Lower leg skin (tissue), 4 donors: ENCODE data around the gene RBM33. TPM values are rescaled to one million over a fixed set of nuclear protein-coding genes. Genes with fewer than 3 reads are reported as not detected.
"Not testable (repeated sequence)": the region's sequence is repeated elsewhere in the genome, so short reads cannot be mapped to it uniquely, and the experiment has no call there.

Source experiments
- DNase-seq, 2 donors: peaks; one replicate each; pipeline ENCODE4 v3.0.0-alpha.2; 2019; ENCODE audit warnings: low spot score in 2 of 2
- H3K4me3 ChIP-seq: fragments of 200-600 bp; sonication (generic); 2 replicates; pipeline ENCODE4 v1.5.1; 2017; ENCODE audit warnings: mild to moderate bottlenecking, low read depth; ENCODE audit not compliant: poor library complexity, severe bottlenecking
- POLR2A ChIP-seq, 2 donors: fragments of 450-650 bp; IDR thresholded peaks; one replicate each; pipeline ENCODE4 v1.6.1; 2016 to 2017; ENCODE audit warnings: antibody characterized with exemption in 2 of 2, mild to moderate bottlenecking in 1 of 2, moderate library complexity in 1 of 2
- WGBS, 2 donors: methylation state at CpG; one replicate each; pipeline ENCODE4 v1.1.5; 2018; 5-methylcytosine and 5-hydroxymethylcytosine counted together
- intact Hi-C: fragments of 100-400 bp; cut with DNase I; formaldehyde crosslinking; loops from one replicate; pipeline ENCODE4 v1.15.0; 2023; ENCODE audit warnings: low total_unique reads
- total RNA-seq, 4 donors: library from RNA; depleted of rRNA; stranded (reverse); fragments of >200 nt; gene quantifications; one replicate each; pipeline ENCODE4 v1.1.0, GENCODE V29; 2016
- TF ChIP-seq, protein P1 (sequence below), 3 donors: fragments of 450-650 bp; IDR thresholded peaks; one replicate each; pipeline ENCODE4 v1.5.1; 2016; ENCODE audit warnings: antibody characterized with exemption in 3 of 3, mild to moderate bottlenecking in 3 of 3, moderate library complexity in 2 of 3

Gene RBM33
- total RNA-seq, 4 donors from 2014 or later, result 35.8 to 83.9 (median 56.7) TPM

GRCh38 chr7:155815332-155816191, 171.1 kb downstream of the RBM33 start:
- no peak for DNase-seq
- no peak for TF ChIP-seq POLR2A (IDR thresholded peaks at IDR 0.05)
- TF ChIP-seq, protein P1, sequence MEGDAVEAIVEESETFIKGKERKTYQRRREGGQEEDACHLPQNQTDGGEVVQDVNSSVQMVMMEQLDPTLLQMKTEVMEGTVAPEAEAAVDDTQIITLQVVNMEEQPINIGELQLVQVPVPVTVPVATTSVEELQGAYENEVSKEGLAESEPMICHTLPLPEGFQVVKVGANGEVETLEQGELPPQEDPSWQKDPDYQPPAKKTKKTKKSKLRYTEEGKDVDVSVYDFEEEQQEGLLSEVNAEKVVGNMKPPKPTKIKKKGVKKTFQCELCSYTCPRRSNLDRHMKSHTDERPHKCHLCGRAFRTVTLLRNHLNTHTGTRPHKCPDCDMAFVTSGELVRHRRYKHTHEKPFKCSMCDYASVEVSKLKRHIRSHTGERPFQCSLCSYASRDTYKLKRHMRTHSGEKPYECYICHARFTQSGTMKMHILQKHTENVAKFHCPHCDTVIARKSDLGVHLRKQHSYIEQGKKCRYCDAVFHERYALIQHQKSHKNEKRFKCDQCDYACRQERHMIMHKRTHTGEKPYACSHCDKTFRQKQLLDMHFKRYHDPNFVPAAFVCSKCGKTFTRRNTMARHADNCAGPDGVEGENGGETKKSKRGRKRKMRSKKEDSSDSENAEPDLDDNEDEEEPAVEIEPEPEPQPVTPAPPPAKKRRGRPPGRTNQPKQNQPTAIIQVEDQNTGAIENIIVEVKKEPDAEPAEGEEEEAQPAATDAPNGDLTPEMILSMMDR (IDR thresholded peaks at IDR 0.05), result no peak
- H3K4me3 ChIP-seq, result no peak overlapping the region
- intact Hi-C loops, result no loop called here
- 24 to 25% methylated on average over 17 to 19 of the region's 20 CpGs for WGBS, 2 donors

- 85 to 93% methylated on average over 8 of the region's 12 CpGs for WGBS, 2 donors
- no peak overlapping the region for H3K4me3 ChIP-seq
- no peak for DNase-seq
- TF ChIP-seq, protein P1 (IDR thresholded peaks at IDR 0.05), result no peak
- TF ChIP-seq POLR2A (IDR thresholded peaks at IDR 0.05), result no peak
- intact Hi-C loops, result no loop called here
These were observed 171.7 kb downstream of the RBM33 start for GRCh38 chr7:155816192-155816508.

- intact Hi-C loops, result no loop called here
These were observed 172.5 kb downstream of the RBM33 start for GRCh38 chr7:155816996-155817395.

GRCh38 chr7:155817515-155817914, 173.1 kb downstream of the RBM33 start:
- intact Hi-C loops, H3K4me3 ChIP-seq, DNase-seq: not testable (repeated sequence)
- WGBS, 2 donors, result 40 to 50% methylated on average over 1 to 2 of the region's 4 CpGs

More at GRCh38 chr7:155816996-155817395, 172.5 kb downstream of the RBM33 start:
- no peak overlapping the region for H3K4me3 ChIP-seq
- TF ChIP-seq POLR2A (IDR thresholded peaks at IDR 0.05), result no peak
- TF ChIP-seq, protein P1 (IDR thresholded peaks at IDR 0.05), result no peak
- 82 to 92% methylated on average over 16 of the region's 16 CpGs for WGBS, 2 donors
- no peak for DNase-seq

GRCh38 chr7:155818154-155818819, 173.8 kb downstream of the RBM33 start:
- 59 to 73% methylated on average over 14 to 20 of the region's 21 CpGs for WGBS, 2 donors
- DNase-seq, result no peak
- H3K4me3 ChIP-seq, result no peak overlapping the region
- TF ChIP-seq, protein P1 (IDR thresholded peaks at IDR 0.05), result no peak
- no peak for TF ChIP-seq POLR2A (IDR thresholded peaks at IDR 0.05)
- intact Hi-C loops, result no loop called here

DNA sequence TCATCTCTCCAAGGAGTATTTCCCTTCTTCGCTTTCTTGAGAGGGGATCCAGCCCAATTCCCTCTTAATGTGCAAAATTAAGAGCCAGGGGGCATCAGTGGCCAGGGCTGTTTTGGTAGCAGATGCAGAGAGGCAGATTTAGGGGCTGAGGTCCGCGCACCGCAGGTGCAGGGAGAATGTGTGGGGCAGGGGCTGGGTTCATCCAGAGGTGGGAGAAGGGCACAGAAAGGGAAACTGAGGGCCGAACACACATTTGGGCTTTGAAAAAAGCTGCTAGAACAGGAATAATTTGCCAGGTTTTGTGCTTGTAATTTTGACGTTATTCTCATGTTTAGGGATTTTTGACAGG, 174.3 kb downstream of the RBM33 start:
- TF ChIP-seq, protein P1 (IDR thresholded peaks at IDR 0.05), result no peak
- no peak for TF ChIP-seq POLR2A (IDR thresholded peaks at IDR 0.05)
- DNase-seq, result no peak
- H3K4me3 ChIP-seq, result no peak overlapping the region
- 75 to 83% methylated on average over 5 to 6 of the region's 6 CpGs for WGBS, 2 donors
- intact Hi-C loops, result no loop called here
